HG03520 (cell line): ENCODE measurements around the gene RUNDC3A.
"Not testable (repeated sequence)": the region's sequence is repeated elsewhere in the genome, so short reads cannot be mapped to it uniquely, and the experiment has no call there.

ENCODE experiments used
- ATAC-seq: cut with Tn5 transposase; IDR thresholded peaks from one replicate; pipeline ENCODE4 v1.9.1; 2021; ENCODE audit warnings: mild to moderate bottlenecking, moderate library complexity; ENCODE audit not compliant: unreplicated experiment

RUNDC3A gene

GRCh38 chr17:44343510-44344209 lies 35.3 kb downstream of the RUNDC3A start:
- no peak for ATAC-seq

DNA sequence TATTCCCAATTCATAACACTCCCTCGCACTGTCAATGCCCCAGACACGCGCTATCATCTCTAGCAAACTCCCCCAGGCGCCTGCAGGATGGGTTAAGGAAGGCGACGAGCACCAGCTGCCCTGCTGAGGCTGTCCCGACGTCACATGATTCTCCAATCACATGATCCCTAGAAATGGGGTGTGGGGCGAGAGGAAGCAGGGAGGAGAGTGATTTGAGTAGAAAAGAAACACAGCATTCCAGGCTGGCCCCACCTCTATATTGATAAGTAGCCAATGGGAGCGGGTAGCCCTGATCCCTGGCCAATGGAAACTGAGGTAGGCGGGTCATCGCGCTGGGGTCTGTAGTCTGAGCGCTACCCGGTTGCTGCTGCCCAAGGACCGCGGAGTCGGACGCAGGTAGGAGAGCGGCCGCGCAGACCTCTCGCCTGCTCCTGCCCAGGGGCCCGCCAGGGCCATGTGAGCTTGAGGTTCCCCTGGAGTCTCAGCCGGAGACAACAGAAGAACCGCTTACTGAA lies 36.6 kb downstream of the RUNDC3A start, which contains the start of gene GRN:
GRN (plus strand) TSS at position 364 of the 515 bp plus-strand sequence. CDS start 3,863 bp downstream, outside the sequence.
- peak; percentile 66 for ATAC-seq

DNA sequence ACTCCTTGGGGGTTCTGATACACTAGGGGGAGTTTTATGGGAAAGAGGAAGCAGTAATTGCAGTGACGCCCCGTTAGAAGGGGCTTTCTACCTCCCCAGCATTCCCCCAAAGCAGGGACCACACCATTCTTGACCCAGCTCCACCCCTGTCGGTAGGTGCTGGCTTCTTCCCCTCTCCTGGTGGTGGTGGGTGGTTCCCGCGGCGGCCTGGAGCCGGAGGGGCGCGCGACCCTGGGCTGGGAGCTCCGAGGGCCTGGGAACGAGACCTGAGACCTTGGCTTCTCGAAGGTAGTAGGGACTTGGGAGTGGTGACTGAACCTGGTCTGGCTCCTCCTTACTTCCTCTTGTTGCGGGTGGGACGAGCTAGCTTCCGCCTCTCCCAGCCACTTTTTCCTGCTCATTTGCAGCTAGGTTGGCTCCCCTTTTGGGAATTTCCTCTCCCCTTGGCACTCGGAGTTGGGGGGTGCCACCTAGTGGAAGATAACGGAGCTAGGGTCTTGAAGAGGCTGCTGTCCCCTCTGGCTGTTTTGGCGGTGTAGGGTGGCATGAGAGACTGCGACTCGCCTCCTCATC lies 37.1 kb downstream of the RUNDC3A start:
- ATAC-seq: no peak

DNA sequence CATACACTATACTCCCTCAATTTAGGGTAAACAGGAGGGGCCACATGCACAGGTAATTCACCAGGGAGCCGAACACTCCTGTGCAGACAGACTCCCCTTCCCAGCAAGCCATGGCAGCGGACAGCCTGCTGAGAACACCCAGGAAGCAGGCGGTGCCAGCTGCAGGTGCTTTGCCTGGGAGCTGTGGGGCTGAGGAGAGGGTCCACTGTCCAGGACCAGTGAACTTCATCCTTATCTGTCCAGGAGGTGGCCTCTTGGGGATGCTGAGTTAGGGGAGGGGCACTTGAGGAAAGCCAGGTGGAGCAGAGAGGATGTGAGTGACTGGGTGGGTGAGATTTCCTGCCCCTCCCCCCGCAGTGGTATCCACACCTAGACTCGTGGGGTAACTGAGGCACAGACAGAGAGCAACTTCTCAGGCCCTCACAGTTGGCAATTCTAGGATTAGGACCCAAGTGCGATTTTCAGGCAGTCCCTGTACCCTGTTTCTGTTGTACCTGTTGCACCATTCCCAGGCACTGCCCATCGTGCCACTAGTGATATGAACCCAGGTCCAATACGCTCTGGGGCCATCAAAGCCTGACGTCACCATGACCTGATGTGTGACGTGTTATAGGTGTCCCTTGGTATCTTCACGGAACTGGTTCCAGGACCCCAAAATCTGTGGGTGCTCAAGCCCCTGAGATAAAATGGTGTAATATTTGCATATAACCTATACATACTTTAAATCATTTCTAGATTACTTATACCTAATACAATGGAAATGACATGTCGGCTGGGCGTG lies 37.9 kb downstream of the RUNDC3A start:
- no peak for ATAC-seq

GRCh38 chr17:44347206-44348055 lies 39.0 kb downstream of the RUNDC3A start:
- not testable (repeated sequence) for ATAC-seq

- peak; percentile 34 for ATAC-seq
Observed at GRCh38 chr17:44348234-44348987, 40.0 kb downstream of the RUNDC3A start.

DNA sequence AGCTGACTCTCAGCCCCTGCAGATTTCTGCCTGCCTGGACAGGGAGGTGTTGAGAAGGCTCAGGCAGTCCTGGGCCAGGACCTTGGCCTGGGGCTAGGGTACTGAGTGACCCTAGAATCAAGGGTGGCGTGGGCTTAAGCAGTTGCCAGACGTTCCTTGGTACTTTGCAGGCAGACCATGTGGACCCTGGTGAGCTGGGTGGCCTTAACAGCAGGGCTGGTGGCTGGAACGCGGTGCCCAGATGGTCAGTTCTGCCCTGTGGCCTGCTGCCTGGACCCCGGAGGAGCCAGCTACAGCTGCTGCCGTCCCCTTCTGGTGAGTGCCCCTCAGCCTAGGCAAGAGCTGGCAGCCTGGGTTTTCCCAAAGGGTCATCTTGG lies 40.6 kb downstream of the RUNDC3A start:
- ATAC-seq: no peak

DNA sequence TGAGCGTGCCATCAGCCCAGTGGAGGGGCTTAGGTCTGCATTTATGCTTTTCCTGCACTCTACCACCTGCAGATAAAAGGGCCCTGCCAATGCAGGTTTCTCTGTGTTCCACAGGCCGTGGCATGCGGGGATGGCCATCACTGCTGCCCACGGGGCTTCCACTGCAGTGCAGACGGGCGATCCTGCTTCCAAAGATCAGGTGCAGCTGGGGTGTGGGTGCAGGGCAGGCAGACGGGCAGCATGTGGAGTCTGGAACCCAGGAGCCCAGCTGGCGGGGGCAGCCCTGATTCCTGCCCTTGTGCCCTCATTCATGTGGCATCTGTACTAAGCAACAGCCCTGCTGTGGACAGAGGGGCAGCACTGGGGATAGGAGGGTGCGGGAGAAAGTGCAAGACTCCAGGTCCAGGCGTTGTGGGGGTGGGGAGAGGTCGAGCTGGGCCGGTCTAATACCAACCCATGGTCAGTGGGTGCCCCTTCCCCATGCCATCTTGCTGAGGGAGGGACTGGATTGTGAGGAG lies 41.2 kb downstream of the RUNDC3A start:
- no peak for ATAC-seq

GRCh38 chr17:44350733-44351226 lies 42.4 kb downstream of the RUNDC3A start:
- ATAC-seq: no peak

GRCh38 chr17:44351464-44351863 lies 43.1 kb downstream of the RUNDC3A start:
- ATAC-seq: no peak

- no peak for ATAC-seq
Observed at GRCh38 chr17:44351961-44352827, 43.8 kb downstream of the RUNDC3A start.

DNA sequence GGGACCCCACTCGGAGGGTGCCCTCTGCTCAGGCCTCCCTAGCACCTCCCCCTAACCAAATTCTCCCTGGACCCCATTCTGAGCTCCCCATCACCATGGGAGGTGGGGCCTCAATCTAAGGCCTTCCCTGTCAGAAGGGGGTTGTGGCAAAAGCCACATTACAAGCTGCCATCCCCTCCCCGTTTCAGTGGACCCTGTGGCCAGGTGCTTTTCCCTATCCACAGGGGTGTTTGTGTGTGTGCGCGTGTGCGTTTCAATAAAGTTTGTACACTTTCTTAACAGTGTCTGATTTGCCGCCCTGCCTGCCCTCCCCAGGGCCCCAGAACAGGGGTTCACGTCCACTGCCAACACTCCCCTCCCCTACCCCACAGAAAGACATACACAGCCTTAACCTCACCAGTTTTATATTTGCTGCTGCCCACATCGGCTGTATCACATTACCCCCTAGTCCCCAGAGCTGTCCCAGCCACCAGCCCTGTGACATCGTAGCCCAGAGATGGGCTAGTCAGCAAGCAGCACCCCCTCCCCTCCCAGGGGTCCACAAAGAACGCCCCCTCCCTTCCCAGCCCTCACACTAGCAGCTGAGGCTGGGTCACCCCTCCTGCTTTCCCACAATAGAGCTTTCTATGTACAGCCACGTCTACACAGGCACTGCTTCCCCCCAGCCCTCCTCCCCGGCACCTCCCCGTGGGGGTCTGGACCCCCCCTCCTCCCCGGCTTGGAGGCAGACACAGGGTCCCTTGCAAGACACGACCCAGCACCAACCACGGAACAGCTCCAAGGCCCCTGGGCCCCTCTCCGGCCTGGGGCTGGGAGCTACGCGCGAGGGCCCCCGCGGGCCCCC lies 44.6 kb downstream of the RUNDC3A start:
- no peak for ATAC-seq

- no peak for ATAC-seq
Observed at GRCh38 chr17:44353672-44354331, 45.4 kb downstream of the RUNDC3A start.

- no peak for ATAC-seq
Observed at GRCh38 chr17:44354582-44355561, 46.5 kb downstream of the RUNDC3A start.

- no peak for ATAC-seq
Observed at GRCh38 chr17:44355642-44356099, 47.3 kb downstream of the RUNDC3A start.

DNA sequence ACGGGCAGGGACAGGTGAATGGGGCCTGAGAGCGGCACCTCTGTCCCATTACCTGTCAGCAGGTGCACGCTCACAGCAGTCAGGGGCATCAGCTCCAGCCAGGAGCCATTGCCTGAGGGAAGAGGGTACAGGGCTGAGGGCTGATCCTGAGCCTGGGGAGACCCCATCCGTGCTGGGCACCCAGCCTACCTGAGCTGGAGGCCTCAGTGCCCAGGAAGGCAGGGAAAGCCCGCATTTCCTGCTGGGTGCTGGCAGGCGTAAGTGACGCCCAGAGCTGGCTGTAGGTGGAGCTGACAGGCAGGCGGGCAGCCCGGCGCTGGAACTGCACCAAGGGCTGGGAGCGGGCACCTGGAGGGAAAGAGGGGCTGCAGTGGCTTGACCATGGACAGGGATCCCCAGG lies 47.8 kb downstream of the RUNDC3A start:
- no peak for ATAC-seq
